Hippocampal formation (tissue), 2 donors: ENCODE data around the gene DMWD.
"Not testable (repeated sequence)": the region's sequence is repeated elsewhere in the genome, so short reads cannot be mapped to it uniquely, and the experiment has no call there.

Experiments used
- DNase-seq, 2 donors: peaks; one replicate each; lab custom pipeline; 2025; lab: John Stamatoyannopoulos, UW

Gene DMWD

GRCh38 chr19:45751483-45751882, 41.2 kb downstream of the DMWD start:
- DNase-seq, result not testable (repeated sequence)

- DNase-seq, result no peak
Measured at GRCh38 chr19:45747513-45747912, 45.1 kb downstream of the DMWD start.

- no peak for DNase-seq
Measured at GRCh38 chr19:45746866-45747265, 45.8 kb downstream of the DMWD start.

GRCh38 chr19:45745606-45746005, 47.0 kb downstream of the DMWD start:
- no peak for DNase-seq

- DNase-seq, result no peak
Measured at GRCh38 chr19:45742969-45743368, 49.7 kb downstream of the DMWD start.

- no peak for DNase-seq
Measured at GRCh38 chr19:45739498-45740439, 52.9 kb downstream of the DMWD start.

- no peak for DNase-seq
Measured at GRCh38 chr19:45733160-45733810, 59.4 kb downstream of the DMWD start, which contains the start of gene MEIOSIN. Gene MEIOSIN (plus strand): TSS chr19:45733439. CDS start chr19:45735377, 1,938 bp downstream.
